ENCODE measurements around the gene STK25.

Gene STK25

GRCh38 chr2:241445426-241445825 is 63.0 kb downstream of the STK25 start:
- FAIRE-seq (no peak), DNase-seq (ENCODE audit: insufficient read length, low spot score) (no peak)
- TF ChIP-seq POLR2A (IDR thresholded peaks at IDR 0.05; ENCODE audit: low read depth, low read length), result no peak

DNA sequence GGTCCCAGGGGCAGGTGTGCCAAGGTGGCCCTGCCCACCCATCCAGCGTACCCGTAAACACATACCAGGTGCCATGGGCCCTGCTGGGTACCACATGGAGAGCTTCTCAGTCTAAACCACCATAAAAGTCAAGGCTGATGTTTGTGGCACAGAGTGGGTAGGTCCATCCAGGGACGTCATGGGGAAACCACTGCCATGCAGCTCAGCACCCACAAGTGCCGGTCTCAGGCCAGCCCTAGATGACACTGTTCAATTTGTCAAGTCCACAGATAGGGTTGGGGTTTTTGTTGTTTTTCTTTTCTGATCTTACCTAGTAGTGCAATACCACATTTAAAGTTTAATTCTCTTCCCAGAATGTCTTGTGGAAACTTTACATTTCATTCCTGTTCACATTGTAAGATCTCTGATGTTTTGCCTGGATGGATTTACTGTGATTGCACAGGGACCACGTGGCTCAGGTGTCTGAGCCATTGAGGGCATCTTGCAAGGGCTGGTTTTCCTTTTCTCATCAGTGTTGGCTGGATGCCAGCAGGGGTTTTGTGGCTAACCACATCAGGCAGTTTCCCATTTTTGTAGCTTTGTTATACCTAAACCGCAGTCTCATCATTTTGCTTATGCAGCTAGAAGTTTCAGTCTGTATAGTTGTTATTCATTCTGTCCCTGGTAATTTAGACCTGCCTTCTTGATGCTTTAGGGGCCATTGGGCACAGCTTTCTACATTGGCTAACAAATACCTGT is 64.7 kb downstream of the STK25 start:
- no peak for TF ChIP-seq POLR2A (IDR thresholded peaks at IDR 0.05; ENCODE audit: low read depth, low read length)
- FAIRE-seq (peak; percentile 69), DNase-seq (ENCODE audit: insufficient read length, low spot score) (no peak)
